Fibroblast of the aortic adventitia (primary cell): ENCODE data around the gene ARHGEF7. TPM values are rescaled to one million over a fixed set of nuclear protein-coding genes. Genes with fewer than 3 reads are reported as not detected.

ENCODE experiments used
- DNase-seq: peaks from one replicate; pipeline ENCODE4 v3.0.0-alpha.2; 2010; ENCODE audit warnings: low read depth
- H3K4me3 ChIP-seq: 2 replicates; pipeline ENCODE4 v1.5.1; 2011; ENCODE audit warnings: low read depth, mild to moderate bottlenecking, control low read depth, low read length, moderate library complexity
- total RNA-seq: library from RNA; depleted of rRNA; stranded (reverse); fragments of >200 nt; gene quantifications from 2 replicates; pipeline ENCODE4 v1.2.3, GENCODE V29; 2012; ENCODE audit warnings: low replicate concordance
- TF ChIP-seq, protein P1 (sequence below): IDR thresholded peaks from 2 replicates; pipeline ENCODE4 v1.5.1; 2011; ENCODE audit warnings: mild to moderate bottlenecking, low read length, control low read depth, inconsistent platforms; ENCODE audit not compliant: insufficient read depth

ARHGEF7 gene
- total RNA-seq, 1 donor: 35.9 TPM

- DNase-seq: no peak
- TF ChIP-seq, protein P1, sequence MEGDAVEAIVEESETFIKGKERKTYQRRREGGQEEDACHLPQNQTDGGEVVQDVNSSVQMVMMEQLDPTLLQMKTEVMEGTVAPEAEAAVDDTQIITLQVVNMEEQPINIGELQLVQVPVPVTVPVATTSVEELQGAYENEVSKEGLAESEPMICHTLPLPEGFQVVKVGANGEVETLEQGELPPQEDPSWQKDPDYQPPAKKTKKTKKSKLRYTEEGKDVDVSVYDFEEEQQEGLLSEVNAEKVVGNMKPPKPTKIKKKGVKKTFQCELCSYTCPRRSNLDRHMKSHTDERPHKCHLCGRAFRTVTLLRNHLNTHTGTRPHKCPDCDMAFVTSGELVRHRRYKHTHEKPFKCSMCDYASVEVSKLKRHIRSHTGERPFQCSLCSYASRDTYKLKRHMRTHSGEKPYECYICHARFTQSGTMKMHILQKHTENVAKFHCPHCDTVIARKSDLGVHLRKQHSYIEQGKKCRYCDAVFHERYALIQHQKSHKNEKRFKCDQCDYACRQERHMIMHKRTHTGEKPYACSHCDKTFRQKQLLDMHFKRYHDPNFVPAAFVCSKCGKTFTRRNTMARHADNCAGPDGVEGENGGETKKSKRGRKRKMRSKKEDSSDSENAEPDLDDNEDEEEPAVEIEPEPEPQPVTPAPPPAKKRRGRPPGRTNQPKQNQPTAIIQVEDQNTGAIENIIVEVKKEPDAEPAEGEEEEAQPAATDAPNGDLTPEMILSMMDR: no peak
- no peak overlapping the region for H3K4me3 ChIP-seq
Observed at GRCh38 chr13:111165241-111166010, 50.3 kb downstream of the ARHGEF7 start.

- no peak for DNase-seq
- no peak overlapping the region for H3K4me3 ChIP-seq
- TF ChIP-seq, protein P1: no peak
Observed at GRCh38 chr13:111166882-111167675, 52.0 kb downstream of the ARHGEF7 start.

- no peak for DNase-seq
- TF ChIP-seq, protein P1: no peak
- H3K4me3 ChIP-seq: no peak overlapping the region
Observed at GRCh38 chr13:111168107-111168506, 53.0 kb downstream of the ARHGEF7 start.

- TF ChIP-seq, protein P1: no peak
- no peak overlapping the region for H3K4me3 ChIP-seq
- no peak for DNase-seq
Observed at GRCh38 chr13:111171112-111171511, 56.0 kb downstream of the ARHGEF7 start.

DNA sequence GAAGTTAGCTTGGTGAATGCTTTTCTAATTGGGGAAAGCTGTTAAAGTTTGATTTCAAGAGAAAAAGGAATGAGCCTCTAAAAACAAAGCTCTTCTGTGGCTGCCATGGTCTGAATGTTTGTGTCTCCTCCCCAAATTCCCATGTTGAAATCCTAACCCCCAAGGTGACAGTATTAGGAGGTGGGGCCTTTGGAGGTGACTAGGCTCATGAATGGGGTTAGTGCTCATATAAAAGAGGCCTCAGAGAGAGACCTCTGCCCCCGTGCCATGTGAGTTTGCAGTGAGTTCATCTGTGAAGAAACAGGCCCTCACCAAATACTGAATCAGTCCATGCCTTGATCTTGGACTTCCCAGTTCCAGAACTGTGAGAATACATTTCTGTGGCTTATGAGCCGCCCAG, 56.5 kb downstream of the ARHGEF7 start:
- TF ChIP-seq, protein P1: no peak
- H3K4me3 ChIP-seq: no peak overlapping the region
- DNase-seq: no peak

GRCh38 chr13:111174377-111175114, 59.4 kb downstream of the ARHGEF7 start:
- H3K4me3 ChIP-seq: no peak overlapping the region
- no peak for DNase-seq
- TF ChIP-seq, protein P1: no peak
